CD4-positive, alpha-beta T cell treated with Interleukin-4 for 1 hour (primary cell): ENCODE measurements around the gene GMCL2.
A peak's percentile ranks its signal among the peaks of the same experiment; 100 is the strongest.

Experiments used
- DNase-seq, 2 donors: peaks; one replicate each; pipeline ENCODE4 v3.0.0-alpha.2; 2020 to 2022

GMCL2 gene

GRCh38 chr5:178180141-178180863 lies 6.9 kb downstream of the GMCL2 start:
- no peak for DNase-seq

- no peak for DNase-seq
Measured at GRCh38 chr5:178177569-178177968, 9.6 kb downstream of the GMCL2 start.

GRCh38 chr5:178176791-178177190 lies 10.4 kb downstream of the GMCL2 start:
- DNase-seq, result no peak

GRCh38 chr5:178174456-178174855 lies 12.7 kb downstream of the GMCL2 start:
- DNase-seq, result no peak

- DNase-seq, result no peak
Measured at GRCh38 chr5:178170455-178170854, 16.7 kb downstream of the GMCL2 start.

- no peak for DNase-seq
Measured at GRCh38 chr5:178165581-178165980, 21.6 kb downstream of the GMCL2 start.

GRCh38 chr5:178163772-178164735 lies 23.1 kb downstream of the GMCL2 start:
- DNase-seq, result peak; percentile 90 to 91

- no peak for DNase-seq
Measured at GRCh38 chr5:178162481-178162880, 24.7 kb downstream of the GMCL2 start.

- no peak for DNase-seq
Measured at GRCh38 chr5:178160176-178160575, 27.0 kb downstream of the GMCL2 start.

- DNase-seq, result no peak
Measured at GRCh38 chr5:178155065-178155464, 32.1 kb downstream of the GMCL2 start.

GRCh38 chr5:178153530-178154340 lies 33.4 kb downstream of the GMCL2 start, which contains the start of gene NHP2:
NHP2 (minus strand) TSS chr5:178153885; CDS start chr5:178153817, 68 bp downstream.
- DNase-seq, result peak; percentile 97 to 98

- DNase-seq, result no peak
Measured at GRCh38 chr5:178152491-178153444, 34.4 kb downstream of the GMCL2 start.

GRCh38 chr5:178150977-178151734 lies 36.0 kb downstream of the GMCL2 start:
- no peak for DNase-seq

GRCh38 chr5:178149199-178149932 lies 37.8 kb downstream of the GMCL2 start:
- no peak for DNase-seq

- no peak for DNase-seq
Measured at GRCh38 chr5:178147406-178147805, 39.8 kb downstream of the GMCL2 start.

- peak; percentile 78 for DNase-seq
Measured at GRCh38 chr5:178145965-178146820, 41.0 kb downstream of the GMCL2 start.

- DNase-seq, result no peak
Measured at GRCh38 chr5:178143901-178144300, 43.3 kb downstream of the GMCL2 start.

GRCh38 chr5:178143246-178143645 lies 43.9 kb downstream of the GMCL2 start:
- no peak for DNase-seq

GRCh38 chr5:178142642-178143041 lies 44.5 kb downstream of the GMCL2 start:
- no peak for DNase-seq
